GM12878 (cell line): ENCODE data around the gene BTK.

ENCODE experiments used
- CTCF ChIP-seq, 3 experiments: IDR thresholded peaks in 2 of 3; conservative IDR thresholded peaks in 1 of 3; 2 replicates each; pipeline ENCODE4 v1.5.1; 2011; ENCODE audit warnings: low read depth in 3 of 3, low read length in 3 of 3, mild to moderate bottlenecking in 3 of 3, control low read depth in 2 of 3, moderate library complexity in 2 of 3, inconsistent platforms in 1 of 3, mixed read lengths in 1 of 3; ENCODE audit not compliant: control insufficient read depth in 2 of 3, insufficient read depth in 1 of 3; ENCODE audit errors: extremely low read depth in 1 of 3
- EZH2 ChIP-seq: IDR thresholded peaks from 2 replicates; pipeline ENCODE4 v1.6.1; 2012; ENCODE audit warnings: low read depth, mild to moderate bottlenecking, control low read depth, inconsistent platforms, low read length, borderline replicate concordance; ENCODE audit not compliant: control insufficient read depth
- FOS ChIP-seq: IDR thresholded peaks from 3 replicates; pipeline ENCODE4 v1.6.1; 2011; ENCODE audit warnings: borderline replicate concordance; ENCODE audit not compliant: insufficient read length; ENCODE audit errors: extremely low read depth
- STAT3 ChIP-seq: IDR thresholded peaks from 2 replicates; pipeline ENCODE4 v1.6.1; 2011; ENCODE audit warnings: low read depth, low read length, improper control_type of control experiment
- TAF1 ChIP-seq: IDR thresholded peaks from 2 replicates; pipeline ENCODE4 v1.6.1; 2011; ENCODE audit warnings: mild to moderate bottlenecking, low read depth, low read length, borderline replicate concordance
- TBL1XR1 ChIP-seq: IDR thresholded peaks from 2 replicates; pipeline ENCODE4 v1.6.1; 2012; ENCODE audit warnings: low read depth, low read length, improper control_type of control experiment
- YY1 ChIP-seq: IDR thresholded peaks from 2 replicates; pipeline ENCODE4 v1.6.1; 2011; ENCODE audit warnings: low read depth, mild to moderate bottlenecking, low read length
- ZBTB40 ChIP-seq: fragments of 450-650 bp; IDR thresholded peaks from 2 replicates; pipeline ENCODE4 v1.6.1; 2016; ENCODE audit warnings: mild to moderate bottlenecking, moderate library complexity, borderline replicate concordance
- ZNF687 ChIP-seq: fragments of 450-650 bp; IDR thresholded peaks from 2 replicates; pipeline ENCODE4 v1.6.1; 2017; ENCODE audit warnings: mild to moderate bottlenecking, moderate library complexity
- TF ChIP-seq, protein P1 (sequence below): fragments of 450-650 bp; formaldehyde crosslinking; IDR thresholded peaks from 2 replicates; pipeline ENCODE4 v1.5.0; 2022; ENCODE audit warnings: mild to moderate bottlenecking, missing genetic modification characterization

- TF ChIP-seq, protein P1, sequence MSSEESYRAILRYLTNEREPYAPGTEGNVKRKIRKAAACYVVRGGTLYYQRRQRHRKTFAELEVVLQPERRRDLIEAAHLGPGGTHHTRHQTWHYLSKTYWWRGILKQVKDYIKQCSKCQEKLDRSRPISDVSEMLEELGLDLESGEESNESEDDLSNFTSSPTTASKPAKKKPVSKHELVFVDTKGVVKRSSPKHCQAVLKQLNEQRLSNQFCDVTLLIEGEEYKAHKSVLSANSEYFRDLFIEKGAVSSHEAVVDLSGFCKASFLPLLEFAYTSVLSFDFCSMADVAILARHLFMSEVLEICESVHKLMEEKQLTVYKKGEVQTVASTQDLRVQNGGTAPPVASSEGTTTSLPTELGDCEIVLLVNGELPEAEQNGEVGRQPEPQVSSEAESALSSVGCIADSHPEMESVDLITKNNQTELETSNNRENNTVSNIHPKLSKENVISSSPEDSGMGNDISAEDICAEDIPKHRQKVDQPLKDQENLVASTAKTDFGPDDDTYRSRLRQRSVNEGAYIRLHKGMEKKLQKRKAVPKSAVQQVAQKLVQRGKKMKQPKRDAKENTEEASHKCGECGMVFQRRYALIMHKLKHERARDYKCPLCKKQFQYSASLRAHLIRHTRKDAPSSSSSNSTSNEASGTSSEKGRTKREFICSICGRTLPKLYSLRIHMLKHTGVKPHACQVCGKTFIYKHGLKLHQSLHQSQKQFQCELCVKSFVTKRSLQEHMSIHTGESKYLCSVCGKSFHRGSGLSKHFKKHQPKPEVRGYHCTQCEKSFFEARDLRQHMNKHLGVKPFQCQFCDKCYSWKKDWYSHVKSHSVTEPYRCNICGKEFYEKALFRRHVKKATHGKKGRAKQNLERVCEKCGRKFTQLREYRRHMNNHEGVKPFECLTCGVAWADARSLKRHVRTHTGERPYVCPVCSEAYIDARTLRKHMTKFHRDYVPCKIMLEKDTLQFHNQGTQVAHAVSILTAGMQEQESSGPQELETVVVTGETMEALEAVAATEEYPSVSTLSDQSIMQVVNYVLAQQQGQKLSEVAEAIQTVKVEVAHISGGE = no peak
- peak; percentile 69 to 82 (median 73) for TF ChIP-seq CTCF (IDR thresholded peaks at IDR 0.05 in 2 of 3, conservative IDR thresholded peaks at IDR 0.05 in 1 of 3; ENCODE audit: control insufficient read depth in 2 of 3, extremely low read depth in 1 of 3, insufficient read depth in 1 of 3, low read depth in 3 of 3, low read length in 3 of 3)
- no peak for TF ChIP-seq EZH2
- no peak for TF ChIP-seq FOS
- TF ChIP-seq YY1 = no peak
- no peak for TF ChIP-seq STAT3
- TF ChIP-seq ZBTB40 = no peak
- TF ChIP-seq TBL1XR1 = no peak
- TF ChIP-seq TAF1 = no peak
- TF ChIP-seq ZNF687 = no peak
These were observed 29.5 kb upstream of the BTK start for GRCh38 chrX:101415180-101416145.
